HCT116 (cell line): ENCODE data around the gene CFAP97D2. TPM values are rescaled to one million over a fixed set of nuclear protein-coding genes. Genes with fewer than 3 reads are reported as not detected.

Source experiments
- ATAC-seq: fragments of 200-7000 bp; cut with Tn5 transposase; 2 replicates; pipeline ENCODE4 v1.9.1; 2020; ENCODE audit warnings: mild to moderate bottlenecking, moderate library complexity
- BruUV-seq: library from RNA; stranded (reverse); fragments of 400-500 nt; replicated peaks from 2 replicates; lab custom pipeline; 2021; lab: Mats Ljungman, UMichigan
- CTCF ChIA-PET: fragments of 300-600 bp; sonication (Branson Sonifier 250); formaldehyde crosslinking; loops from one replicate; lab custom pipeline; 2021; ENCODE audit warnings: antibody characterized with exemption; lab: Charles Lee
- POLR2A ChIA-PET: fragments of 300-600, 350-600 bp; sonication (Branson Sonifier 250); formaldehyde crosslinking; loops from one replicate; lab custom pipeline; 2021; ENCODE audit warnings: antibody characterized with exemption; lab: Charles Lee
- RAD21 ChIA-PET, 2 experiments: fragments of 300-600 bp; sonication (Branson Sonifier 250); formaldehyde crosslinking; loops; one replicate each; lab custom pipeline; 2023; ENCODE audit warnings: low total read pairs in 2 of 2; ENCODE audit not compliant: uncharacterized antibody in 2 of 2, unreplicated experiment in 2 of 2, low non-redundant PET in 1 of 2; lab: Charles Lee
- DNase-seq: peaks from one replicate; pipeline ENCODE4 v3.0.0-alpha.2; 2010; ENCODE audit warnings: low read depth, low spot score
- H2AFZ ChIP-seq: fragments of 200-600 bp; shearing (Covaris generic), sonication (generic); 2 replicates; pipeline ENCODE4 v1.6.1; 2017; ENCODE audit warnings: low read depth, mixed run types, mixed read lengths, antibody characterized with exemption, low read length; ENCODE audit not compliant: poor library complexity, severe bottlenecking
- H3K27ac ChIP-seq: 2 replicates; pipeline ENCODE4 v1.5.1; 2012; ENCODE audit warnings: low read depth, low read length
- H3K27me3 ChIP-seq: fragments of 200-600 bp; sonication (generic); 2 replicates; pipeline ENCODE4 v1.6.1; 2016; ENCODE audit warnings: mixed run types, low read length, mixed read lengths; ENCODE audit not compliant: insufficient read depth
- H3K36me3 ChIP-seq, 2 experiments: fragments of 200-500 bp in 1 of 2; fragments of 200-600 bp in 1 of 2; sonication (Bioruptor generic) in 1 of 2; sonication (generic) in 1 of 2; 2 replicates each; pipeline versions ENCODE4 v1.5.1 to v1.6.1; 2014 to 2016; ENCODE audit warnings: low read length in 2 of 2, inconsistent platforms in 1 of 2, mixed read lengths in 1 of 2, mixed run types in 1 of 2; ENCODE audit not compliant: insufficient read depth in 2 of 2, control insufficient read depth in 1 of 2
- H3K4me1 ChIP-seq, 2 experiments: fragments of 200-600 bp in 1 of 2; sonication (generic) in 1 of 2; 2 replicates each; pipeline versions ENCODE4 v1.5.1 to v1.6.1; 2012 to 2017; ENCODE audit warnings: low read length in 2 of 2, inconsistent platforms in 1 of 2, mild to moderate bottlenecking in 1 of 2, mixed read lengths in 1 of 2, mixed run types in 1 of 2, moderate library complexity in 1 of 2; ENCODE audit not compliant: insufficient read depth in 2 of 2, control insufficient read depth in 1 of 2
- H3K4me2 ChIP-seq: fragments of 200-600 bp; sonication (generic); 2 replicates; pipeline ENCODE4 v1.6.1; 2017; ENCODE audit warnings: mixed run types, low read length, mixed read lengths
- H3K4me3 ChIP-seq, 2 experiments: fragments of 200-600 bp in 1 of 2; sonication (generic) in 1 of 2; replicated peaks in 1 of 2; 2 replicates each; pipeline ENCODE4 v1.5.1; 2011 to 2016; ENCODE audit warnings: low read length in 2 of 2, control low read depth in 1 of 2, low read depth in 1 of 2, mild to moderate bottlenecking in 1 of 2, mixed read lengths in 1 of 2, mixed run types in 1 of 2
- H3K79me2 ChIP-seq: fragments of 200-600 bp; sonication (generic); 2 replicates; pipeline ENCODE4 v1.6.1; 2017; ENCODE audit warnings: mild to moderate bottlenecking, mixed run types, low read length, moderate library complexity, mixed read lengths; ENCODE audit not compliant: insufficient read depth
- H3K9ac ChIP-seq: fragments of 200-600 bp; sonication (generic); 2 replicates; pipeline ENCODE4 v1.6.1; 2016; ENCODE audit warnings: low read length, mixed read lengths
- H3K9me2 ChIP-seq: fragments of 200-600 bp; sonication (generic), shearing (Covaris generic); 2 replicates; pipeline ENCODE4 v1.6.1; 2017; ENCODE audit warnings: mixed run types, mild to moderate bottlenecking, moderate library complexity; ENCODE audit not compliant: insufficient read depth
- H3K9me3 ChIP-seq, 2 experiments: fragments of 200-500 bp in 1 of 2; fragments of 200-600 bp in 1 of 2; sonication (Bioruptor generic) in 1 of 2; sonication (generic) in 1 of 2; 2 replicates each; pipeline ENCODE4 v1.6.1; 2014 to 2017; ENCODE audit warnings: low read length in 2 of 2, mixed read lengths in 2 of 2, inconsistent platforms in 1 of 2, low read depth in 1 of 2, mild to moderate bottlenecking in 1 of 2, mixed run types in 1 of 2, moderate library complexity in 1 of 2; ENCODE audit not compliant: control insufficient read depth in 1 of 2, insufficient read depth in 1 of 2
- H4K20me1 ChIP-seq: fragments of 200-600 bp; sonication (generic), shearing (Covaris generic); 2 replicates; pipeline ENCODE4 v1.6.1; 2017; ENCODE audit warnings: mixed run types, mild to moderate bottlenecking, moderate library complexity; ENCODE audit not compliant: insufficient read depth
- EGR1 ChIP-seq: IDR thresholded peaks from 2 replicates; pipeline ENCODE4 v1.6.1; 2012; ENCODE audit warnings: low read depth
- ELF1 ChIP-seq: IDR thresholded peaks from 2 replicates; pipeline ENCODE4 v1.6.1; 2012; ENCODE audit warnings: low read depth, borderline replicate concordance
- EZH2 ChIP-seq: fragments of 200-600 bp; sonication (generic); IDR thresholded peaks from 2 replicates; pipeline ENCODE4 v1.6.1; 2017; ENCODE audit warnings: antibody characterized with exemption, mixed run types
- FOSL1 ChIP-seq: IDR thresholded peaks from 2 replicates; pipeline ENCODE4 v1.6.1; 2012; ENCODE audit warnings: low read depth
- JUND ChIP-seq: IDR thresholded peaks from 2 replicates; pipeline ENCODE4 v1.6.1; 2012
- POLR2A ChIP-seq: IDR thresholded peaks from 2 replicates; pipeline ENCODE4 v1.7.0; 2011; ENCODE audit warnings: borderline replicate concordance; ENCODE audit not compliant: insufficient read depth, insufficient read length; ENCODE audit errors: extremely low read depth
- POLR2AphosphoS5 ChIP-seq: IDR thresholded peaks from 2 replicates; pipeline ENCODE4 v1.6.1; 2011; ENCODE audit warnings: mild to moderate bottlenecking, low read depth, low read length, moderate library complexity
- RAD21 ChIP-seq: IDR thresholded peaks from 2 replicates; pipeline ENCODE4 v1.6.1; 2012; ENCODE audit warnings: low read depth, mild to moderate bottlenecking
- SP1 ChIP-seq: IDR thresholded peaks from 2 replicates; pipeline ENCODE4 v1.6.1; 2012; ENCODE audit warnings: low read depth
- SRF ChIP-seq: IDR thresholded peaks from 2 replicates; pipeline ENCODE4 v1.6.1; 2012; ENCODE audit warnings: low read depth
- YY1 ChIP-seq: IDR thresholded peaks from 2 replicates; pipeline ENCODE4 v1.6.1; 2011; ENCODE audit warnings: low read length, low read depth, moderate library complexity, mild to moderate bottlenecking; ENCODE audit not compliant: insufficient replicate concordance; ENCODE audit errors: extremely low read depth
- ZBTB33 ChIP-seq: IDR thresholded peaks from 2 replicates; pipeline ENCODE4 v1.6.1; 2011; ENCODE audit warnings: mild to moderate bottlenecking, low read length, moderate library complexity; ENCODE audit not compliant: insufficient replicate concordance; ENCODE audit errors: extremely low read depth
- intact Hi-C: fragments of 100-400 bp; cut with micrococcal nuclease; formaldehyde crosslinking; loops from 2 replicates; pipeline ENCODE4 v1.10.0; 2022
- total RNA-seq: library from RNA; stranded (reverse); gene quantifications from one replicate; pipeline ENCODE4 v1.2.1, GENCODE V29; 2021; ENCODE audit not compliant: unreplicated experiment
- TF ChIP-seq, protein P1 (sequence below): IDR thresholded peaks from 2 replicates; pipeline ENCODE4 v1.6.1; 2012; ENCODE audit warnings: low read depth
- TF ChIP-seq, protein P2 (sequence below): IDR thresholded peaks from 2 replicates; pipeline ENCODE4 v1.6.1; 2012
- TF ChIP-seq, protein P3 (sequence below): IDR thresholded peaks from 2 replicates; pipeline ENCODE4 v1.6.1; 2012
- TF ChIP-seq, protein P4 (sequence below), 3 experiments: fragments of 200-600 bp in 1 of 3; sonication (generic) in 1 of 3; IDR thresholded peaks in 2 of 3; conservative IDR thresholded peaks in 1 of 3; 2 replicates each; pipeline ENCODE4 v1.5.1; 2012 to 2017; ENCODE audit warnings: low read depth in 2 of 3, low read length in 2 of 3, antibody characterized with exemption in 1 of 3, borderline replicate concordance in 1 of 3, control low read depth in 1 of 3, mild to moderate bottlenecking in 1 of 3, mixed read lengths in 1 of 3, mixed run types in 1 of 3, moderate library complexity in 1 of 3; ENCODE audit not compliant: insufficient read depth in 1 of 3

CFAP97D2 gene
- total RNA-seq, 1 experiment from 2014 or later = not detected

- POLR2A ChIA-PET = no interaction called here
- Histone ChIP-seq H2AFZ (no peak overlapping the region), H3K9me3 (peaks cover 0 to 6% of the 10 kb centered on the region in 2 experiments; a peak in 2 of 4 replicates), H3K79me2 (no peaks in the 10 kb centered on the region), H3K36me3 (no peaks in the 10 kb centered on the region), H3K4me2 (no peak overlapping the region), H3K4me3 (no peak overlapping the region), H3K4me1 (no peaks in the 10 kb centered on the region), H3K27ac (no peak overlapping the region), H3K27me3 (peaks cover 8% of the 10 kb centered on the region; the same call in 1 of the 2 replicates), H3K9ac (no peak overlapping the region), H3K9me2 (no peaks in the 10 kb centered on the region), H4K20me1 (no peaks in the 10 kb centered on the region)
- no peak for DNase-seq
- no peak for TF ChIP-seq POLR2A
- TF ChIP-seq YY1 = no peak
- no peak for TF ChIP-seq FOSL1
- TF ChIP-seq, protein P1, sequence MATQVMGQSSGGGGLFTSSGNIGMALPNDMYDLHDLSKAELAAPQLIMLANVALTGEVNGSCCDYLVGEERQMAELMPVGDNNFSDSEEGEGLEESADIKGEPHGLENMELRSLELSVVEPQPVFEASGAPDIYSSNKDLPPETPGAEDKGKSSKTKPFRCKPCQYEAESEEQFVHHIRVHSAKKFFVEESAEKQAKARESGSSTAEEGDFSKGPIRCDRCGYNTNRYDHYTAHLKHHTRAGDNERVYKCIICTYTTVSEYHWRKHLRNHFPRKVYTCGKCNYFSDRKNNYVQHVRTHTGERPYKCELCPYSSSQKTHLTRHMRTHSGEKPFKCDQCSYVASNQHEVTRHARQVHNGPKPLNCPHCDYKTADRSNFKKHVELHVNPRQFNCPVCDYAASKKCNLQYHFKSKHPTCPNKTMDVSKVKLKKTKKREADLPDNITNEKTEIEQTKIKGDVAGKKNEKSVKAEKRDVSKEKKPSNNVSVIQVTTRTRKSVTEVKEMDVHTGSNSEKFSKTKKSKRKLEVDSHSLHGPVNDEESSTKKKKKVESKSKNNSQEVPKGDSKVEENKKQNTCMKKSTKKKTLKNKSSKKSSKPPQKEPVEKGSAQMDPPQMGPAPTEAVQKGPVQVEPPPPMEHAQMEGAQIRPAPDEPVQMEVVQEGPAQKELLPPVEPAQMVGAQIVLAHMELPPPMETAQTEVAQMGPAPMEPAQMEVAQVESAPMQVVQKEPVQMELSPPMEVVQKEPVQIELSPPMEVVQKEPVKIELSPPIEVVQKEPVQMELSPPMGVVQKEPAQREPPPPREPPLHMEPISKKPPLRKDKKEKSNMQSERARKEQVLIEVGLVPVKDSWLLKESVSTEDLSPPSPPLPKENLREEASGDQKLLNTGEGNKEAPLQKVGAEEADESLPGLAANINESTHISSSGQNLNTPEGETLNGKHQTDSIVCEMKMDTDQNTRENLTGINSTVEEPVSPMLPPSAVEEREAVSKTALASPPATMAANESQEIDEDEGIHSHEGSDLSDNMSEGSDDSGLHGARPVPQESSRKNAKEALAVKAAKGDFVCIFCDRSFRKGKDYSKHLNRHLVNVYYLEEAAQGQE = no peak
- no peak for TF ChIP-seq JUND
- TF ChIP-seq, protein P2, sequence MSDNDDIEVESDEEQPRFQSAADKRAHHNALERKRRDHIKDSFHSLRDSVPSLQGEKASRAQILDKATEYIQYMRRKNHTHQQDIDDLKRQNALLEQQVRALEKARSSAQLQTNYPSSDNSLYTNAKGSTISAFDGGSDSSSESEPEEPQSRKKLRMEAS = no peak
- no peak for TF ChIP-seq SRF
- TF ChIP-seq POLR2AphosphoS5 = no peak
- no peak for TF ChIP-seq RAD21
- TF ChIP-seq SP1 = no peak
- TF ChIP-seq, protein P3, sequence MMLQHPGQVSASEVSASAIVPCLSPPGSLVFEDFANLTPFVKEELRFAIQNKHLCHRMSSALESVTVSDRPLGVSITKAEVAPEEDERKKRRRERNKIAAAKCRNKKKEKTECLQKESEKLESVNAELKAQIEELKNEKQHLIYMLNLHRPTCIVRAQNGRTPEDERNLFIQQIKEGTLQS = no peak
- no peak for TF ChIP-seq EZH2
- TF ChIP-seq, protein P4, sequence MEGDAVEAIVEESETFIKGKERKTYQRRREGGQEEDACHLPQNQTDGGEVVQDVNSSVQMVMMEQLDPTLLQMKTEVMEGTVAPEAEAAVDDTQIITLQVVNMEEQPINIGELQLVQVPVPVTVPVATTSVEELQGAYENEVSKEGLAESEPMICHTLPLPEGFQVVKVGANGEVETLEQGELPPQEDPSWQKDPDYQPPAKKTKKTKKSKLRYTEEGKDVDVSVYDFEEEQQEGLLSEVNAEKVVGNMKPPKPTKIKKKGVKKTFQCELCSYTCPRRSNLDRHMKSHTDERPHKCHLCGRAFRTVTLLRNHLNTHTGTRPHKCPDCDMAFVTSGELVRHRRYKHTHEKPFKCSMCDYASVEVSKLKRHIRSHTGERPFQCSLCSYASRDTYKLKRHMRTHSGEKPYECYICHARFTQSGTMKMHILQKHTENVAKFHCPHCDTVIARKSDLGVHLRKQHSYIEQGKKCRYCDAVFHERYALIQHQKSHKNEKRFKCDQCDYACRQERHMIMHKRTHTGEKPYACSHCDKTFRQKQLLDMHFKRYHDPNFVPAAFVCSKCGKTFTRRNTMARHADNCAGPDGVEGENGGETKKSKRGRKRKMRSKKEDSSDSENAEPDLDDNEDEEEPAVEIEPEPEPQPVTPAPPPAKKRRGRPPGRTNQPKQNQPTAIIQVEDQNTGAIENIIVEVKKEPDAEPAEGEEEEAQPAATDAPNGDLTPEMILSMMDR (IDR thresholded peaks at IDR 0.05 in 2 of 3, conservative IDR thresholded peaks at IDR 0.05 in 1 of 3; ENCODE audit: borderline replicate concordance in 1 of 3, insufficient read depth in 1 of 3, low read depth in 2 of 3, low read length in 2 of 3) = no peak
- TF ChIP-seq EGR1 = no peak
- TF ChIP-seq ZBTB33 = no peak
- TF ChIP-seq ELF1 = no peak
- CTCF ChIA-PET = no interaction called here
- ATAC-seq = no peak
- intact Hi-C loops = no loop called here
- RAD21 ChIA-PET = no interaction called here
- BruUV-seq = no TSS peak
These were observed 4.5 kb upstream of the CFAP97D2 start for GRCh38 chr13:114174529-114174961.
